GM12892 (cell line): ENCODE measurements around the gene NR3C2.

Experiments
- DNase-seq: peaks from one replicate; pipeline ENCODE4 v3.0.0; 2011; ENCODE audit not compliant: insufficient read length
- FAIRE-seq: peaks from 2 replicates; lab custom pipeline; 2011; peaks lifted over from hg19 to GRCh38; lab: Jason Lieb, UNC
- POLR2A ChIP-seq: IDR thresholded peaks from 2 replicates; pipeline ENCODE4 v1.6.1; 2011; ENCODE audit warnings: low read depth, low read length, control low read depth
- POLR2AphosphoS5 ChIP-seq: IDR thresholded peaks from 2 replicates; pipeline ENCODE4 v1.6.1; 2011; ENCODE audit warnings: low read depth, low read length, control low read depth
- TAF1 ChIP-seq: IDR thresholded peaks from 2 replicates; pipeline ENCODE4 v1.6.1; 2011; ENCODE audit warnings: low read depth, mild to moderate bottlenecking, control low read depth, low read length, borderline replicate concordance

Gene NR3C2

GRCh38 chr4:148266240-148266639 is 176.0 kb downstream of the NR3C2 start:
- no peak for DNase-seq
- TF ChIP-seq POLR2A (no peak), POLR2AphosphoS5 (no peak), TAF1 (no peak)
- no peak for FAIRE-seq

DNA sequence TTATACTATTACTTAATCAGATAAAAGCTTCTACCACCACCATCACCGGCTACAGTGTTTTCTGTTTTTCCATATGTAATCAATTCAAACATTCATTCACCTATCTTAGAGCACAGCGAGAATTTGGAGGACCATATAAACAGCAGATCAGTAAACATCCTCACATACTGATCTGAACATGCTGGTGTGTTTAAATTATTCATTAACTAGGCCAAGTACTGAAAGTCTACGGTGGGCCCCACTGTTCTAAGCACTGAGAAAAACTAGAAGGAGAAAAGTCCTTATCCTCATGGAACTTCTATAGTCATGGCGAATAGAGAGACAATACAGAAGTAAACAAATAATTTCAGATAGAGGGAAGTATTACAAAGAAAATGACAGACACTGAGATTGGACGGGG is 176.6 kb downstream of the NR3C2 start:
- TF ChIP-seq POLR2AphosphoS5, result no peak
- TF ChIP-seq TAF1, result no peak
- no peak for TF ChIP-seq POLR2A
- FAIRE-seq, result no peak
- DNase-seq, result no peak

GRCh38 chr4:148263802-148264201 is 178.4 kb downstream of the NR3C2 start:
- FAIRE-seq, result no peak

GRCh38 chr4:148263127-148263526 is 179.1 kb downstream of the NR3C2 start:
- no peak for FAIRE-seq
- DNase-seq, result no peak
- TF ChIP-seq POLR2AphosphoS5, result no peak
- TF ChIP-seq TAF1, result no peak
- TF ChIP-seq POLR2A, result no peak

More at GRCh38 chr4:148263802-148264201, 178.4 kb downstream of the NR3C2 start:
- no peak for TF ChIP-seq TAF1
- no peak for TF ChIP-seq POLR2AphosphoS5
- no peak for TF ChIP-seq POLR2A
- DNase-seq, result no peak

DNA sequence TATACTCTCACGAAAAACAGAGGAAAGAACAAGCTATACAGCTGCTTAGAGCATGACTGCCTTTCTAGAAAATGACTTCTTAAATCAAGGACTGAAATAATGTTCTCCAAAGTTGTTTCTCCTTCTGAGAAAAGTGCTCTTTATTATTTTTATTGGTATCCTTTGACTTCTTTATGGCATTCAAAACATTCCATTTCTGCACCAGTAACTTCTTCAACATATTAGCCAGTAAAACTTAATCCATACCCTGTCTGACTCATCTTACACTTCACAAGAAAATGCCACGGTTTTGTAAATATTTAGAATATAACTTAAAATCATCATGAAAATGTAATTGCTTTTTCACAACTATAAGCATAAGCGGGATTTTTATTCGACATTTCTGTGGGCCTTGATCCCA is 180.4 kb downstream of the NR3C2 start:
- FAIRE-seq (no peak), DNase-seq (no peak)
- no peak for TF ChIP-seq TAF1
- TF ChIP-seq POLR2AphosphoS5, result no peak
- TF ChIP-seq POLR2A, result no peak

GRCh38 chr4:148259841-148260240 is 182.4 kb downstream of the NR3C2 start:
- no peak for FAIRE-seq
- no peak for DNase-seq
- TF ChIP-seq TAF1 (no peak), POLR2AphosphoS5 (no peak), POLR2A (no peak)

- TF ChIP-seq POLR2A (no peak), POLR2AphosphoS5 (no peak), TAF1 (no peak)
- no peak for FAIRE-seq
- no peak for DNase-seq
These were observed 183.7 kb downstream of the NR3C2 start for GRCh38 chr4:148258535-148258934.

DNA sequence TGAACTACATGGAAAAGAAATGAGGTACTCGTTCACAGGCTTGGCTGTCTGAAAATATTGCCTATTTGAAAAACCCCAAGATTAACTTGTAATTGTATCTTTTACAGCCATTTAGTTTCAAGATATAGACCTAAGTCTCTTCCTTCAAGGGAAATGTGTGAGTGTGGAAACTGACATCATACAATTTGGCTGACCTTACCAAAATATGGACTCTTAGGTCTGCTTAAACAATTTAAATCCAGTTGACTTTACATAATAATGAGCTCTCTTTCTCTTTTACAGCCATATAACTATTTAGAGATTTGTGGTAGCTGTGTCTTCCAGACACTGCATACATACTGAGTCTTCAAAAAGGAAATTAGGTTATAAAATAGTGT is 186.9 kb downstream of the NR3C2 start:
- FAIRE-seq (no peak), DNase-seq (no peak)
- no peak for TF ChIP-seq TAF1

DNA sequence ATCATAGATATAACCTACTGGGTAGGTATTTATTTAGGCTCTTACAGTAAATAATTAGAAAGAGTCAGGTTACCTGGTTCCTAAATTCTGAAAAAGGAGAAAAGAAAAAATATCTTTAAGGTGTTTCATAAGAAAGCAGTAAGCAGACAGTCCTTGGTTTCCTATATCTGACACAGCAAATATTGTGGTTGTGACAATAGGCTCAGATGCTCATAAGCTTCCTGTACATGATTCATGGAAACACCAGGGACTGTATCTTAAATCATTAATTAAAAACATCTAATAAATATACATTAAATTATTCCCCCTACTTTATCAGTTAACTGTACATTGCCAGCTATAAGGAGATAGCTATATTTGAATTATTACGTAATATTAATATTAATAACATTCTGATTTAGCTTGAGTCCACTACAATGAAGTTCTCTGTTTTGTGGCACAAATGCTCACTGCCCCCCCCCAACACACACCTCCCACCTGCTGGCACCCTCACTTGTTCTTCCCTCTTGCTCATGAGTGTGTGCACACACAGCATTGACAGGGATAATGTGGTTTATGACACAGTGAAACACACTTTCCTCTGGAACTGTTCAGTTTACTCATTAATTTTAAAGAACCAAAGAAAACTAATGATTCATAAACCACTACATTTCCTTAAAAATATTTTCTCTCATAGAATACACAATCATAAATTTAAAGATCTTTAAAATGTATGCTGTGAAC is 187.4 kb downstream of the NR3C2 start:
- FAIRE-seq (no peak), DNase-seq (no peak)
- no peak for TF ChIP-seq TAF1
- no peak for TF ChIP-seq POLR2AphosphoS5
- no peak for TF ChIP-seq POLR2A

DNA sequence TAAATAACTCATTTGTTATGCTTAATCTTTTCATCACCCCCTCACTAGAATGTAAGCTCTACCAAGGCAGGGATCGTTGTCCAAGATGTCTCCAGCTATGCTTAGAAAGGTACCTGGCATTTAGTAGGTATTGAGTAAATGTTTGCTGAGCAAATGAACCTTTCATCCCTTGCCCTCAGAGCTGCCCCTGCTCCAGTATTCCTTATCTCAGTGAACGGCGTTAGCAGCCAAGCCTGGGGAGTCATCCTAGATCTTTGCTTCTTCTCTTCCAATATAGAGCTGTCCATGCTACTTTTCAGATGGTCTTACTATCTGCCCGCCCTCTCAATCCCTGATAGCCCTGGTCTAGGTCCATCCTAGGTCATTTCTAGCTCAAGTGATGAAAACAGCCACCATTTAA is 188.4 kb downstream of the NR3C2 start:
- TF ChIP-seq TAF1, result no peak
- no peak for TF ChIP-seq POLR2A
- TF ChIP-seq POLR2AphosphoS5, result no peak
- FAIRE-seq (no peak), DNase-seq (no peak)

- DNase-seq, result no peak
- no peak for FAIRE-seq
- no peak for TF ChIP-seq TAF1
- no peak for TF ChIP-seq POLR2A
- no peak for TF ChIP-seq POLR2AphosphoS5
These were observed 193.4 kb downstream of the NR3C2 start for GRCh38 chr4:148248824-148249223.

- no peak for DNase-seq
- TF ChIP-seq POLR2AphosphoS5 (no peak), TAF1 (no peak), POLR2A (no peak)
- FAIRE-seq, result no peak
These were observed 197.2 kb downstream of the NR3C2 start for GRCh38 chr4:148245015-148245414.

DNA sequence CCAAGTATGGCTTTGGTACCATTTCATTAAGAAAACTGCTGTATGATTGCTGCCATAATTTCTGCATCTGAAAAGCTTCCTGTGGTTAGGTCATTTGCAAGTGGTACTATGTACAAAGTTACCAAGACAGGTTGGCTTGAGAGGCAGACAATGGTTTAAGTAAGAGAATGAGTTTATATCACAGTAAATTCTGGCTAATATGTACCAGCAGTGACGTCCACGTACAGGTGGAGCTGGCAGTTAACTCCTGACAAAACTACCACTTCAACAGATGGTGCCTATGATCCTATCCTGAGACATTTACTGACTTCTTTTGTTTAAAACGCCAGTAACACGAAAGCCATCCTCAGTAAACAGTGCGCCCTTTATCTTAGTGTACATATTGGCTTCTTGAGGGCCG is 198.4 kb downstream of the NR3C2 start:
- no peak for DNase-seq
- no peak for FAIRE-seq
- TF ChIP-seq POLR2A (no peak), POLR2AphosphoS5 (no peak), TAF1 (no peak)
